Measurements from ENCODE around the gene POF1B.

GRCh38 chrX:85345523-85345922 lies 33.9 kb downstream of the POF1B start:
- no peak for TF ChIP-seq CTCF (IDR thresholded peaks at IDR 0.05)
- no peak for TF ChIP-seq EP300 (IDR thresholded peaks at IDR 0.05)
- no peak for TF ChIP-seq JUNB (IDR thresholded peaks at IDR 0.05)
- no peak for TF ChIP-seq MAZ (IDR thresholded peaks at IDR 0.05; ENCODE audit: borderline replicate concordance, low read depth, low read length)
- TF ChIP-seq REST (IDR thresholded peaks at IDR 0.05): no peak
- TF ChIP-seq CHD4 (IDR thresholded peaks at IDR 0.05; ENCODE audit: borderline replicate concordance): no peak
- TF ChIP-seq POLR2A (IDR thresholded peaks at IDR 0.05; ENCODE audit: low read length): no peak
- TF ChIP-seq HOXB5 (CRISPR knock-in tag; IDR thresholded peaks at IDR 0.05): no peak
- TF ChIP-seq JUN (IDR thresholded peaks at IDR 0.05): no peak
- TF ChIP-seq ZFP36 (IDR thresholded peaks at IDR 0.05; ENCODE audit: borderline replicate concordance, partially characterized antibody): no peak
- no peak for TF ChIP-seq MAX (IDR thresholded peaks at IDR 0.05)
- no peak for TF ChIP-seq RARB (CRISPR knock-in tag; IDR thresholded peaks at IDR 0.05)
- TF ChIP-seq CEBPB (IDR thresholded peaks at IDR 0.05): no peak
- no peak for TF ChIP-seq EHF (CRISPR knock-in tag; IDR thresholded peaks at IDR 0.05)
